Hippocampal formation (tissue), 2 donors: ENCODE results near the gene PPME1.
"Not testable (repeated sequence)": the region's sequence is repeated elsewhere in the genome, so short reads cannot be mapped to it uniquely, and the experiment has no call there.

Experiments
- DNase-seq, 2 donors: peaks; one replicate each; lab custom pipeline; 2025; lab: John Stamatoyannopoulos, UW

Gene PPME1, protein sequence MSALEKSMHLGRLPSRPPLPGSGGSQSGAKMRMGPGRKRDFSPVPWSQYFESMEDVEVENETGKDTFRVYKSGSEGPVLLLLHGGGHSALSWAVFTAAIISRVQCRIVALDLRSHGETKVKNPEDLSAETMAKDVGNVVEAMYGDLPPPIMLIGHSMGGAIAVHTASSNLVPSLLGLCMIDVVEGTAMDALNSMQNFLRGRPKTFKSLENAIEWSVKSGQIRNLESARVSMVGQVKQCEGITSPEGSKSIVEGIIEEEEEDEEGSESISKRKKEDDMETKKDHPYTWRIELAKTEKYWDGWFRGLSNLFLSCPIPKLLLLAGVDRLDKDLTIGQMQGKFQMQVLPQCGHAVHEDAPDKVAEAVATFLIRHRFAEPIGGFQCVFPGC

DNA sequence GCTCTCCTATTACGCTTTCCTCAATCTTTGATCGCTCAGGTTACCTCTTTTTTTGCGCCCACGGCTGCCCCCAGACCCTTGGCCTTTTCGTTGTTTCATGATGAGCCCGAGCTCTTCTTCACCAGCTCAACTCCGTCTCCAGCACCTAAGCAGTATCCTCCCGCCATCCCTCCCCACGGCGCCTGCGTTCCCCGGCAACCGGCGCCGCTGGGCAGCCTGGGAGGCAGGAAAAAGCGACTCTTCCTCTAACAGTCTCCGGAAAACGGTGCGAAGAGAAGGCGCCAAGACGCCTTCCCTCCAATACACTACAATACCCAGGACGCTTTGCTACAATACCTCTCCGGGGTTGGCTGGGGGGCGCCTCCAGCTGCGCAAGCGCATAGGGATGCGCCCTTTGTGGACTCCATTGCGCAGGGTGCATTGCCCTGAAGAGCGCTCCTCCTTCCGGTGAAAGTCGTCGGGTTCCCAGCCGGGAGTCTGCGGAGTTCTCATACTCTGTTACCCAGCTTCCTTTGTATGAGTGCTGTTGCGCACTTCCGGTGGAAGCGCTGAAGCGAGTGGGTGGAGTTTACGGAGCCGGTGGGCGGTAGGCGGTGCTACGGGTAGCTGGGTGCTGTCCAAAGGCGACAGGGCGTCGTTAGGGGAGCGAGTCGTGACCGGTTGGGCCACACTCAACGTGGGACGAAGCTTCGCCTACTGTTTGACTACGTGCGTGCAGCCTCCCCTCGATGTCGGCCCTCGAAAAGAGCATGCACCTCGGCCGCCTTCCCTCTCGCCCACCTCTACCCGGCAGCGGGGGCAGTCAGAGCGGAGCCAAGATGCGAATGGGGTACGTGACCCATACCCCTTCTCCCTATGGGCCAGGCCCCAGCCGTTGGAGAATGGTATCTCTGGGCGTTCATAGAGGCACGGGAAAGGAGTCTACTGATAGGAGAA is at the start of gene PPME1, which contains the start of gene C2CD3:
PPME1 (plus strand) TSS at position 596 of the 936 bp plus-strand sequence; CDS start at position 729, 133 bp downstream.
C2CD3 (minus strand) TSS at position 309 of the 936 bp plus-strand sequence; CDS start at position 99, 210 bp downstream.
- peak; percentile 99 for DNase-seq

DNA sequence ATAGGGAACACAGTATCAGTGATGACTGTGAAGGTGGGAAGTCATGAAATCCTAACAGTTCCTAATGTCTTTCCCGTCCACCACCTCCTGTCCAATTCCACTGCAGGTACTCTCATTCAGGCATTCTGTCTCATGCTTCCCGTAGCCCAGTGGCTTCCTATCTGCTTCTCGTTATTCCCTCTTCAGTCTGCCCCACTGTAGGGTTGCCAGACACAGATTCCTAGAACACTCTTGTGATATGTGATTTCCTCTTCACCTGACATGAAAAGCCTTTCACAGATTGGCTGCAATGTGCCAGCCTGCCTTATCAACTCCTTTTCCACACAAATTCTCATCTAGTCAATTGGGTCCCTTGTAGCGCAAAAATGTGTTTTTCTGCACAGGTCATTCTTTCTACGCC is 49.3 kb upstream of the PPME1 start:
- no peak for DNase-seq

DNA sequence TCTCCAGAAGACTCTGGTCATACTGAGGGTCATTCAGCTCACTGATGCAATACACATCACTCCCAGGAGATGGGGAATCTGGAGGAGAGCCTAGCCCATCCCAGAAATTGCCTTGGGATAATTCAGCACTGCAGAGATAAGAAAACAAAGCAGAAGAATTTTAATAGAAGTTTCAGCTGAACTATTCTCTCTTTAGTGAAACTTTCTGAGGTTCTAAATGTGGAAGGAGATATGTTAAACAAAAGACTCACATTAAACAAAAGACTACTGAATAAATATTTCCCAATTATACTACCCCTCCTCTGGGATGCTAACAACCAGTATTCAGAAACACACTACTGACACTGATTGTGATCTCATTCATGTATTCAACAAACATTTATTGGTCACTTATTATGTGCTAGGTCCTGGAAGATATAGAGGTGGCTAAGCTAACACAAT is 48.1 kb upstream of the PPME1 start:
- DNase-seq = no peak

DNA sequence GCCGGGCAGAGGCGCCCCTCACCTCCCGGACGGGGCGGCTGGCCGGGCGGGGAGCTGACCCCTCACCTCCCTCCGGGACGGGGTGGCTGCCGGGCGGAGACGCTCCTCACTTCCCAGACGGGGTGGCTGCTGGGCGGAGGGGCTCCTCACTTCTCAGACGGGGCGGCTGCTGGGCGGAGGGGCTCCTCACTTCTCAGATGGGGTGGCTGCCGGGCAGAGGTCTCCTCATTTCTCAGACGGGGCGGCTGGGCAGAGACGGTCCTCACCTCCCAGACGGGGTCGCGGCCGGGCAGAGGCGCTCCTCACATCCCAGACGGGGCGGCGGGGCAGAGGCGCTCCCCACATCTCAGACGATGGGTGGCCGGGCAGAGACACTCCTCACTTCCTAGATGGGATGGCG is 42.0 kb upstream of the PPME1 start:
- DNase-seq = not testable (repeated sequence)

DNA sequence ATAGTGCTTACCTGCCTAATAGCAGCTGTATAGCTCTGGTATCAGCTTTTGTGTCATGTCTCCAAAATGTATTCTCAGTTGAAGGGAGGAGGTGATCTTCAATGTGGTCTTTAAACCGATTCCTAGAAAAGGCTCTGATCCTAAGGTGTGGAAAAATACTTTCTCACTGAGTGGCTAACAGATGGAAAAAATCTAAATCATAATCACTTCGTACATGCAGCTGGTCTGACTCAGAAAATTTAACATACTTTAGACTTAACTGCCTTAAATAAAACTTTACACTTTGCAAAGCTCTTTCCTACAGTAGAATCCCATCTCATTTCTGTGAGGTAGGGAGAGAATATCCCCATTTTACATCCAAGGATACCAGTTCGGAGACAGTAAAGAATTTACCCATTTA is 38.3 kb upstream of the PPME1 start:
- DNase-seq = no peak

DNA sequence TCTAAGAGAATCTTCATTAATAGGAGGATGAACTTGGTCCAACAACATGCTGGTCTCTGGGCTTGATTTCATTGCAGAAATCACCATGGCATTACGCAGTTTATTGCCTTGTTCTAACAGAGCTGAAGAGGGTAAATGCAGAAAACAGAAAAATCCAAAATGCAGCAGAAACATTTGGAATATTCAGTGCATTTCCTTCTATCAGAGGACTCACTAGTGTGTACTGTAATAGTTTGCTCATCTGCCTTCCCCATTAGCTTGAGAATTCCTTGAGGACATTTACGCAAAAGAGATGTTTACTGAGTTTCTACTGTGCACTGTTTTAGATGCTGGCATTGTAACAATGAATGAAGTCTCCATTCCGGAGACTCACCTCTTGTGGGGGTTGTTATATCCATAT is 37.7 kb upstream of the PPME1 start:
- no peak for DNase-seq

DNA sequence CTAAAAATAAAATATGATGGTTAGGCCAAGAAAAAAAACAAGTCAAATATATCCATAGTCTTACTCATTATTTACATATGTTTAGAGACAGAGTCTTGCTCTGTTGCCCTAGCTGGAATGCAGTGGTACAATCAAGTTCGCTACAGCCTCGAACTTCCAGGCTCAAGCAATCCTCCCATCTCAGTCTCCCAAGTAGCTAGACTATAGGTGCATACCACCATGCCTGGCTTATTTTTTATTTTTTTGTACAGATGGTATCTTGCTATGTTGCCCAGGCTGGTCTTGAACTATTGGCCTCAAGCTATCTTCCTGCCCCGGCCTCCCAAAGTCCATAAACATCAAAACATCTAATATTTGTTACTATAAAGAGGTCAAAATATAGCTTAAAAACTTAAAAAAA is 36.4 kb upstream of the PPME1 start:
- DNase-seq = no peak

DNA sequence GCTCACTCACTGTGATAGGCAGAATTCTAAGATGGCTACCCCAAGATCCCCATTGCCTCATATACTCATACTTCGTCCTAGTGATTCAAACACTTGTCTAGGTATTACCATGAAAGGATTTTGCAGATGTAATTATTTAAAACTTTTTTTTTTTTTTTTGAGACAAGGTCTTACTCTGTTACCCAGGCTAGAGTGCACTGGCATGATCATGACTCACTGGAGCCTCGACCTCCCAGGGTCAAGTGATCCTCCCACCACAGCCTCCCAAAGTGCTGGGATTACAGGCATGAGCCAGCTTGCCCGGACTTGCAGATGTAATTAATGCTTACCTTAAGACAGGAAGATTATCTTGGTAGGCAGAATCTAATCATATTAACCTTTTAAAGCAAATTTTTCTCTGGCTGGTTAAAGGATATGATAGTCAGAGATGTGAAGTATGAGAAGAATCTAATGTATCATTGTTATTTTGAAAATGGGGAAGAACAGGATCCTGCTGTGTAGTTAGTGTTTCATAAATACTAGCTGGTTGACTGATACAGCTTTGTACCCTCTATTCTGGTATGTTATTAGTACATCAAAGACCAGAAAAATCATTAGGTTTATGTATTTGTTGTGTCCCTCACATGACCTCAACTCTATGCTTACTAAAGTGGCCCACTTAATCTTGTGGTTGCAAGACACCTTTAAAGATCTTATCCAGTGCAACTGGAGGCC is 35.8 kb upstream of the PPME1 start:
- DNase-seq = no peak

DNA sequence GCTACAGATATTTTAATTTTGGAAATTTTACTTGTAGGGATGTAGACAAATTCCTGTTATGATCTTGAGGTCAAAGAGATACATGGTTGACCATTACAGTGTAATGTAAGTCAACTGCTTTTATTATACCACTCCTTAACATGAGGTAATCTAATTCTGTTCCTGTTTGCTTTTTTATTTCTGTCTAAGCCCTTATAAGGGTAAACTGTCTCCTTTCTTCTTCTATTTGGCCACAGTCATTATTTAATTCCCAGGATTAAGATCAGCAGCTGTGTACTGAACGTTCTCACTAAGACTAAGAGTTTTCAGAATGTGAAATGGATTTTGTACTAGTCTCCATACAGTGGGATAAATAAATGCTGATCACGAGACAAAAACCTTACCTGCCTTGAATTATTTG is 33.1 kb upstream of the PPME1 start:
- no peak for DNase-seq

DNA sequence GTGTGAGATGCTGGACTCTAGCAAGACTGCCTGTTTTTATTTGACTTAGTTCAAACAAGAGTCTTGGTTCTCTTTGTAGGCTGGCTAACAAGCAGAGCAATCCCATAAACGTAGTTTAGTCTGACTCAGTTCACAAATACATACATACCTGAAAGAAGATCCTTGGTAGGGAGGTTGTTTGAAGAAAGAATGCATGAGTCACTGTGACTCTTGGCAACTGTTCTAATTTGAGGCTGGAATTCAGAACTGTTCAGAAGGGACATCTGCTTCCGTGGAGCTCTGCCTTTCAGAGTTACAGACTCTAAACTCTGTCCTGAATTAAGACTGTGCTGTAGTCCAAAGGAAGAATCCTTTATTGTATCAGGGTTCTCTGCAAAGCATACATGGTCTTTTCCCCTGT is 32.5 kb upstream of the PPME1 start:
- DNase-seq = peak in 1 of 2 donors; percentile 61

DNA sequence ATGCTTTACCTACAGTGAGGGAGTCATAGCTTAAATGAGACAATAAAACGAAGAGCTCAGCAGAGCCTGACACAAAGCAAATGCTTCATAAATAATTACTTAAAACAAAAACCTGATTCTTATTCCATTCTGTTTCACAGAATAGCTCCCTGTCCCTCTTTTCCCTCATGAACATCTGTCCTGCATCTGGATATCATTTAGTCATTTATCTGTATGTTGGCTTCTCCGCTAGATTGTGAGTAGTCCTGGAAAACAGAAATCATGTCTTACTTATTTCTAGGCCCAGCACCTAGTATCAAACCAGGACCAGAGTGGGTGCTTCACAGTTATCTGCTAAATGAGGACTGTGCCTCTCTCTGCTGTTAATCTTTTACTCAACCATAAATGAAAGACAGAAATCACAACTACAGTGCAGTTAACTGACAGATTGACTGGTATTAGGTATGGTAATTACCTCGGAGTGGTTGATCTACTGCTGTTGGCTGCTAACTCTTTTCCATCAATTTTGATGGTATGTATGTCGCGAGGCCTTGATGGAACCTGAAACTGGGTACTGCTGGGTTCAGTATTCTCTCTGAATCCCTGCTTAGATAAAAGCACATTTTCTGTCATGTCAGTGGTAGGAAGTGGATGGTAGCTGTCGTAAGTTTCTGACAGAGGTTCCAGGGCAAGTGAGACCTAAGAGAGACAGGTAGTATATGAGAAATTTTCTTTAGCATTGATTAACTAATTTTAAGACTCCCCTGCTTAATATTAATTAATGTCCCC is 31.8 kb upstream of the PPME1 start:
- DNase-seq = no peak

DNA sequence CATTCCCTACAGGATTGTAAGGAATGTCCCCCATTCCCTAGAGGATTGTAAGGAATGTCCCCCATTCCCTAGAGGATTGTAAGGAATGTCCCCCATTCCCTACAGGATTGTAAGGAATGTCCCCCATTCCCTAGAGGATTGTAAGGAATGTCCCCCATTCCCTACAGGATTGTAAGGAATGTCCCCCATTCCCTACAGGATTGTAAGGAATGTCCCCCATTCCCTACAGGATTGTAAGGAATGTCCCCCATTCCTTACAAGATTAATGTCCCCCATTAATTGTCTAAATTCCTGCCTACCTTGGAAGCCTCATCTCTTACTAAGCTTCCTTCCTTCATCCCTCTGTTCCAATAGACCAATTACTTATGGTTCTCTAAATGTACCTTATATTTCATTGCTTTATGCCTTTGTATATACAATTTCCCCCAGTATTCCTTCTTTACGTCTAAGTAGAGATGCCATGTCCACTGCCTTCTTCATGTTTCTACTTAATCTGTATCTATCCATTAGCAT is 31.1 kb upstream of the PPME1 start:
- not testable (repeated sequence) for DNase-seq

DNA sequence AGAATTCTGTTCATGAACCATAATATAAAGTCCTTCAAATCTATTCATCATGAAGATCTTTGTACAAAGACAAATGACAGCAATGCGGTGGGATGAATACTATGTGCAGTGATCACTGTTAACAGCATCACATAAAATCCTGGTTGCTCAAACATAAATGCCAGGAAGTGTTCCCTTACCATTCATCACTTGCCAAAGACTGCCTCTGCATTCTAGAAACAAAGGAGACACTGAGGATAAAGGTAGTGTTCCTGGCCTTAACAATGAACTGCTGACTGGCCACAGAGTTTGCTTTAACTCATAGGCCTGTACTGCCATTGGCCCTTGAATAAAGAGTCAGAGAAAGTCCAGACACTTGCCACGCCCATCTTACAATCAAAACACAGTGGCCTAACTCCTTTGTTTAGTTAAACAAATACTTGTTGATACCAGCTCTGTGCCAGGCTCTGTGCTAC is 29.8 kb upstream of the PPME1 start:
- no peak for DNase-seq

DNA sequence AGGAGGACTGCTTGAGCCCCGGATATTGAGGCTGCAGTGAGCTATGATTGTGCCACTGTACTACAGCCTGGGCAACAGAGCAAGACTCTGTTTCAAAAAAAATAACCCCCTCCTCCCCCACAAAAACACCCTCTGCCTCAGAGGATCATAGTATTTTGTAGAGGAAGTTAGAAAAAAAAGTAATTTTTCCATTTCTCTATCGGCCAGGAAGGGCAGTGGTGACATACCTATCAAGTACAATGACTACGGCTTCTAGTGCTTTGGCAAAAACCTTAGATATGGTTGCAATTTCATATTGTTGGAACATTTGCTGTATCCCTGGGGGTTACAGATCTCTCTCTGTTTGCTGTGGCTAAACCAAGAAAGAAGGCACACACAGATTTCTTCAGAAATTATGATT is 29.2 kb upstream of the PPME1 start:
- DNase-seq = no peak

DNA sequence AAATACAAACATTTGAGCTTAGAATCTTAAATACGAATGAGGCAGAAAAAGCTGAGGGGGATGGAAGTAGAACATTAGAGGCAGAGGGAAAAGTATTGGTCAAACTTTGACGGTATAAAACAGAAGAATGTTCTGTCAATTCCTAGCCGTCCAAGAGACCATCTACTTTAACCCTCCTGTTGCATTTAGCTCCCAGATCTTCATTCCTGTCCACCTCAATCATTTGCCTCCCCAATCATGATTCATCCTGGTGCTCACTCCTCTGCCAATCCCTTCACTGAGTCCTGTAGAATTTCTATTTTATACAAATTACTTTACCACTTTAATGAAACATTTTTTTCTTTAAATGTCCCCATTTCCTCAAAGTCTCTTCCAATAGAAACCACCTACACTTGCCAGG is 28.5 kb upstream of the PPME1 start:
- DNase-seq = no peak

DNA sequence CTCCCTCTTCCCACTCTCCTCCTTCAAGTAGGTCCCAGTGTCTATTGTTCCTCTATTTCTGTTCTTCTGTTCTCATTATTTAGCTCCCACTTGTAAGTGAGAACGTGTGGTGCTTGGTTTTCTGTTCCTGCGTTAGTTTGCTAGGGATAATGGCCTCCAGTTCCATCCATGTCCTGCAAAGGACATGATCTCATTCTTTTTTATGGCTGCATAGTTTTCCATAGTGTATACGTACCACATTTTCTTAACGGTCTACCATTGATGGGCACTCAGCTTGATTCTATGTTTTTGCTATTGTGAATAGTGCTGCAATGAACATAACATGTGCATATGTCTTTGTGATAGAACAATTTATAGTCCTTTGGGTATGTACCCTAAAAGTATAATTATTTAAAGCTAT is 26.5 kb upstream of the PPME1 start:
- no peak for DNase-seq

DNA sequence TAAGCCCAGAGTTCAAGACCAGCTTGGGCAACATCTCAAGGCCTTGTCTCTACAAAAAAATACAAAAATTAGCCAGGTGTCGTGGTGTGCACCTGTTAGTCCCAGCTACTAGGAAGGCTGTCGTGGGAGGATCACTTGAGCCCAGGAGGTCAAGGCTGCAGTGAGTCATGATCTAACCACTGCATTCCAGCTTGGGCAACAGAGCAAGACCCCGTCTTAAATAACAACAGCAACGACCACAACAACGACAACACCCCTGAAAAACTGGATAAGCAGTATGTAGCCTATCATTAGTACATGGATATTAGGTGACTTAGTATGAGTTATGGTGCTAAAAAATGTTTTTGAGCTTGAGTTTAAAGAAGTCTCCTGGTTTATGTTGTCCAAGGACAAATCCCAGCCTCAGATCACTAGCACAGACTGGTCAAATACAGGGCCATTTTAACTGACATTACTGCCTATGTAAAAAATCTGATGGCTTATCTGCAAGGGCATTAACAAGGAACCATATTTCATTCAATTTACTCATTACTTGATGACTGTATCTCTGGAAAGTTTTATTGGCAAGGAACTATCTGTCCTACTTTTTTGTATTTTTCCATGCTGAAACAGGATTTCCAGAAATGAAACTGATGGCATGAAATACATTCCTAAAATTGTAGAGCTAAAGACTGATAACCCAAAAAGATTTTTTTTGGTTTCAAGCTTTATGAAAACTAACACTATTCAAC is 23.7 kb upstream of the PPME1 start:
- no peak for DNase-seq

DNA sequence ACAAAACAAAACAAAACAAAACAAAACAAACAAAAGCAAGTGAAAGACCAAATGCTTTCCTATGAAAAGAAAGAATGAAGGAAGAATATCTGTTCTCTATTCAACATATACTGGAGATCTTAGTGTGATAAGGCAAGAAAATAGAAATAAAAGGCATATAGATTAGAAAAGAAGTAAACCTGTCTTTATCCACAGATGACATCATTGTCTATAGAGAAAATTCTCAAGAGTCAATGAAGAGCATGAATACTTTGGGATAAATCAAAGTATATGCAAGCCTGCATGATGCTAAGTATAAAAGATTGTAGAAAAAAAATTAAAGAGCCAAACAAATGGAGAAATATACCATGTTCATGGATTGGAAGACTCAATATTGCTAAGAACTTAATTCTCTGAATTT is 17.9 kb upstream of the PPME1 start:
- DNase-seq = no peak

DNA sequence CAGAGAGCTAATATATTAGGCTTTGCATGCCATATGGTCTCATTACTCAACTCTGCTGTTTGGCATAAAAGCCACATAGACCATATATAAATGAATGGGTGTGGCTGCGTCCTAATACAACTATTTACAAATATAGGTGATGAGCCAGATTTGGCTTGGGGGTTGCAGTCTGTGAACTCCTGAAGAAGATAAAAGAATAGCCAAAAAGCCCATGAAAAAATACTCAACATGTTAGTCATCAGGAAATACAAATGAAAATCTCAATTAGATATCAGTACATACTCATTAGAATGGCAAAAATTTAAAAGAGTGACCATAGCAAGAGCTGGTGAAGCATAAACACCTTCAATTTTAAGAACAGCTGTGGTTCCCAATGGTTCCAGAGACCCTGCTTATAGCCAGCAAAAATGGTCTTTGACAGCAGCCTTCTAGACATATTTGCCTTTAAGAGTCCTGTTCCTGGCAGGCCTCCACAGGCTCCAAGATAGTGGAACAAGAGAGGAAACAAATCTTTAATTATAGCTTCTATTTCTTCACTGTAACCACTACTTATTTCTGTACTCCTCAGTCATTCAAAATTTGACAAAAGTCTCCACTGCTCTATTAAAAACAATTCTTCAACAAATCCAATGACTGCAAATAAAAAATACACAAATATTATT is 16.3 kb upstream of the PPME1 start:
- no peak for DNase-seq

DNA sequence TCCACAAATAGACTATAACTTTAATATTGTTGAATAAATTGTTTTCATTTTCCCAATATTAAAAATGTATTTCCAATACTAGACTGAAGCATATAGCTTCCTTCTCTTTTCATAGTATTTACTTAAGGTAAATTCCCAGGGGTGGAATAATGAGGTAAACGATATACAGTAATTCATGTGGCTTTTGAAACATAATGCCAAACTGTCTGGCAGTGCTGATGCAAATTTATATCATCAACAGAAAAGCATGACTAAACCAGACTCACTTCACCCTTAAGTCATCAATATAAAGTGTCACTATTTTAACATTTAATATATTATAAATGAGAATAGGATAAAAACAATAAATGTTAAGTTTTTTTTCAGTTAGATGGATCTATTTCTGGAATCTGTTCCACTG is 13.9 kb upstream of the PPME1 start:
- no peak for DNase-seq
